Breast epithelium (tissue), 3 donors: ENCODE measurements around the gene CMPK2.

Source experiments
- CTCF ChIP-seq, 3 donors: fragments of 450-650 bp; IDR thresholded peaks; one replicate each; pipeline ENCODE4 v1.5.1; 2016 to 2017; ENCODE audit warnings: antibody characterized with exemption in 3 of 3, mild to moderate bottlenecking in 3 of 3, moderate library complexity in 3 of 3
- POLR2A ChIP-seq: fragments of 450-650 bp; IDR thresholded peaks from one replicate; pipeline ENCODE4 v1.6.1; 2016; ENCODE audit warnings: antibody characterized with exemption, mild to moderate bottlenecking, moderate library complexity
- POLR2AphosphoS5 ChIP-seq, 3 donors: sonication (generic); formaldehyde crosslinking; IDR thresholded peaks; one replicate each; pipeline ENCODE4 v1.6.1; 2017; ENCODE audit warnings: antibody characterized with exemption in 3 of 3

GRCh38 chr2:6874032-6874431, 8.3 kb upstream of the CMPK2 start:
- TF ChIP-seq CTCF (IDR thresholded peaks at IDR 0.05) (no peak), POLR2AphosphoS5 (IDR thresholded peaks at IDR 0.05) (no peak), POLR2A (no peak)
